VCaP (cell line): ENCODE data around the gene GALNT12.

ENCODE experiments used
- H3K27ac ChIP-seq: fragments of 450-650 bp; 2 replicates; pipeline ENCODE4 v1.5.1; 2017
- CTCF ChIP-seq: fragments of 450-650 bp; conservative IDR thresholded peaks from 2 replicates; pipeline ENCODE4 v1.5.1; 2017; ENCODE audit warnings: mild to moderate bottlenecking, moderate library complexity

The GALNT12 gene

GRCh38 chr9:98798254-98798653, 9.2 kb upstream of the GALNT12 start:
- no peak overlapping the region for H3K27ac ChIP-seq

GRCh38 chr9:98801561-98801960, 5.9 kb upstream of the GALNT12 start:
- H3K27ac ChIP-seq, result no peak overlapping the region
- TF ChIP-seq CTCF, result no peak

More at GRCh38 chr9:98798254-98798653, 9.2 kb upstream of the GALNT12 start:
- TF ChIP-seq CTCF, result no peak

GRCh38 chr9:98801969-98802371, 5.5 kb upstream of the GALNT12 start:
- no peak overlapping the region for H3K27ac ChIP-seq
- no peak for TF ChIP-seq CTCF

GRCh38 chr9:98804083-98804482, 3.4 kb upstream of the GALNT12 start:
- TF ChIP-seq CTCF, result no peak
- H3K27ac ChIP-seq, result no peak overlapping the region

GRCh38 chr9:98805506-98806272, 1.8 kb upstream of the GALNT12 start:
- no peak overlapping the region for H3K27ac ChIP-seq
- no peak for TF ChIP-seq CTCF

- TF ChIP-seq CTCF, result peak; percentile 63
- H3K27ac ChIP-seq, result no peak overlapping the region
Observed at GRCh38 chr9:98806394-98807035, 955 bp upstream of the GALNT12 start.

GRCh38 chr9:98807814-98808195, 335 bp downstream of the GALNT12 start:
- TF ChIP-seq CTCF, result no peak
- peak overlapping the region; percentile 34 for H3K27ac ChIP-seq
